Stimulated activated CD8-positive, alpha-beta memory T cell treated with anti-CD3 and anti-CD28 coated beads, Interleukin-7, amount 100 ng/mL, for 4 hours (primary cell): ENCODE data around the gene ZNF780B.

Experiments
- DNase-seq, 2 donors: peaks; one replicate each; pipeline ENCODE4 v3.0.0-alpha.2; 2020; ENCODE audit warnings: low read depth in 2 of 2

The ZNF780B gene

GRCh38 chr19:39982883-39983282 is 73.1 kb downstream of the ZNF780B start:
- DNase-seq, result no peak
